Measurements from ENCODE around the gene LDLRAD3. TPM values are rescaled to one million over a fixed set of nuclear protein-coding genes. Genes with fewer than 3 reads are reported as not detected.

The LDLRAD3 gene, protein sequence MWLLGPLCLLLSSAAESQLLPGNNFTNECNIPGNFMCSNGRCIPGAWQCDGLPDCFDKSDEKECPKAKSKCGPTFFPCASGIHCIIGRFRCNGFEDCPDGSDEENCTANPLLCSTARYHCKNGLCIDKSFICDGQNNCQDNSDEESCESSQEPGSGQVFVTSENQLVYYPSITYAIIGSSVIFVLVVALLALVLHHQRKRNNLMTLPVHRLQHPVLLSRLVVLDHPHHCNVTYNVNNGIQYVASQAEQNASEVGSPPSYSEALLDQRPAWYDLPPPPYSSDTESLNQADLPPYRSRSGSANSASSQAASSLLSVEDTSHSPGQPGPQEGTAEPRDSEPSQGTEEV
- total RNA-seq = 15.7 and 21.6 TPM in 2 replicates

DNA sequence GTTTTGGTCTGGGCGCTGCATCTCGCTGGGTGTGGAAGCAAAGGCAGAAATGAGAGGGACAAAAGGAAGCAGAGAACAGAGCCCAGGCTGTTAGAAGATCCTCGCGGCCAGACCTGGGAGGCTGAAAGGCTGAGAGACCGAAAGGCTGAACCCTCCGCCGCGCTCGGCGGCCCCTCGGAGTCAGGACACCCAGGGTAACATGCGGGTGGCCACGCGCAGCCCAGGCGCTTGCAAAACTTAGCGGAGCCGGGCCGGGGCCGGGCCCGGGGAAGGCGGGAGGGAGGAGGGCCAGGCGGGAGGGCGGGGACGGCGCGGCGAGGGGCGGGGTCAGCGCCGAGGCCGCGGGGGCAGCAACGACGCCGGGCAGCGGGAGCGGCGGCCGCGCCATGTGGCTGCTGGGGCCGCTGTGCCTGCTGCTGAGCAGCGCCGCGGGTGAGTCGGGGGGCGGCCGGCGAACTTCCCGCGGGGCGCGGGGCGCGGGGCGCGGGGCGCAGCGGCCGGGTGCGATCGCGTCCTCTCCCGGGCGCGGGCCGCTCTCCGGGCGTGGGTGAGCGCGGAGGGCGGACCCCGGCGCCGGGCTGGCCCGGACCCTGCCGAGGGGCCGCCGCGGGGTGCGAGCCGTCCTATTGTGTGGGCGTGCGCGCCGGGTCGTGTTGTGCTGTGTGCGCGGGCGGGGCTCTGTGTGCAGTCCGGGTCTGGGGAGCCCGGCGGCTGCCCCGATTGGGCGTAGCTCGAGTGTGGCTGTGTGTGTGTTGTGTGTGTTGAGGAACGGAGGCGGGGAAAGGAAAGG lies at the start of gene LDLRAD3:
Gene LDLRAD3 (plus strand): TSS at position 350 of the 790 bp plus-strand sequence. CDS start 37 bp downstream, at position 387.

Small RNA genes within 50 kb of the gene (small RNA-seq; reads per million reads assigned to genes)
- not detected for gene MIR3973
